Pancreas (tissue), 10 donors: Measurements from ENCODE around the gene LRRC3. TPM values are rescaled to one million over a fixed set of nuclear protein-coding genes. Genes with fewer than 3 reads are reported as not detected.

ENCODE experiments used
- ATAC-seq, 4 donors: fragments of 200-7000 bp; cut with Tn5 transposase; one replicate each; pipeline versions ENCODE4 v1.8.0 to v1.9.1; 2020; ENCODE audit warnings: mild to moderate bottlenecking in 4 of 4, moderate library complexity in 4 of 4
- DNase-seq, 6 donors: peaks; one replicate each; pipeline ENCODE4 v3.0.0-alpha.2; 2020
- FAIRE-seq: peaks from 2 replicates; lab custom pipeline; 2012; peaks lifted over from hg19 to GRCh38; lab: Jason Lieb, UNC
- H3K27ac ChIP-seq, 4 donors: fragments of 200-600 bp; sonication (generic); 1 replicate in 3 of 4; 2 replicates in 1 of 4; pipeline versions ENCODE4 v1.5.0 to v1.8.0; 2020
- H3K27me3 ChIP-seq, 4 donors: fragments of 200-600 bp; one replicate each; pipeline ENCODE4 v1.8.0; 2021
- H3K36me3 ChIP-seq, 3 donors: fragments of 200-600 bp; sonication (generic) in 1 of 3; one replicate each; pipeline versions ENCODE4 v1.5.0 to v1.8.0; 2020 to 2021
- H3K4me1 ChIP-seq, 3 donors: fragments of 200-600 bp; one replicate each; pipeline ENCODE4 v1.8.0; 2021
- H3K4me3 ChIP-seq, 4 donors: fragments of 200-600 bp; sonication (generic) in 2 of 4; one replicate each; pipeline versions ENCODE4 v1.5.0 to v1.8.0; 2020 to 2021
- H3K9me3 ChIP-seq, 4 donors: fragments of 200-600 bp; one replicate each; pipeline ENCODE4 v1.8.0; 2021
- WGBS, 2 donors: extraction: QIAGEN DNeasy Blood & Tissue Kit; methylation state at CpG; one replicate each; pipeline ENCODE4 v1.1.7; 2013; 5-methylcytosine and 5-hydroxymethylcytosine counted together
- intact Hi-C, 3 donors: fragments of 100-400 bp; cut with DNase I; formaldehyde crosslinking; loops; one replicate each; pipeline versions ENCODE4 v1.11.1 to v1.14.2; 2022
- polyA plus RNA-seq, 2 donors: library from polyadenylated mRNA; stranded (reverse); fragments of 200-250 nt; gene quantifications; one replicate each; pipeline ENCODE4 v1.2.3, GENCODE V29; 2013
- total RNA-seq, 6 donors: library from RNA; stranded (reverse); fragmentation: NEBNext Ultra II Directional in 4 of 6; extraction: Animal tissue kit (Norgen Biotek cat#: 25700) in 4 of 6; gene quantifications; one replicate each; pipeline versions ENCODE4 v1.2.1 to v1.2.4, GENCODE V29; 2021 to 2023
- TF ChIP-seq, protein P1 (sequence below), 4 donors: fragments of 200-600 bp; sonication (generic) in 3 of 4; IDR thresholded peaks; one replicate each; pipeline versions ENCODE4 v1.5.0 to v1.8.0; 2021; ENCODE audit warnings: antibody characterized with exemption in 4 of 4
- donor health status: healthy with polysubstance abuse.
- donor health status: DM: no; HTN: no; CAD: no; lungs with moderate emphysema.
- donor health status: DM: no; HTN: no; CAD: no.
- donor health status: control.
- donor health status: control.
- donor health status: Bipolar disorder and iron deficiency.
- donor health status: DM: yes; HTN: yes; CAD: no.
- donor health status: DM: no; HTN: no; CAD: no.
- donor health status: DM: no; HTN: no; CAD: no.
- donor health status: DM: yes; HTN: yes; CAD: no.

The LRRC3 gene
- total and polyA plus RNA-seq, 8 donors = 0.35 to 1.7 (median 0.47) TPM

DNA sequence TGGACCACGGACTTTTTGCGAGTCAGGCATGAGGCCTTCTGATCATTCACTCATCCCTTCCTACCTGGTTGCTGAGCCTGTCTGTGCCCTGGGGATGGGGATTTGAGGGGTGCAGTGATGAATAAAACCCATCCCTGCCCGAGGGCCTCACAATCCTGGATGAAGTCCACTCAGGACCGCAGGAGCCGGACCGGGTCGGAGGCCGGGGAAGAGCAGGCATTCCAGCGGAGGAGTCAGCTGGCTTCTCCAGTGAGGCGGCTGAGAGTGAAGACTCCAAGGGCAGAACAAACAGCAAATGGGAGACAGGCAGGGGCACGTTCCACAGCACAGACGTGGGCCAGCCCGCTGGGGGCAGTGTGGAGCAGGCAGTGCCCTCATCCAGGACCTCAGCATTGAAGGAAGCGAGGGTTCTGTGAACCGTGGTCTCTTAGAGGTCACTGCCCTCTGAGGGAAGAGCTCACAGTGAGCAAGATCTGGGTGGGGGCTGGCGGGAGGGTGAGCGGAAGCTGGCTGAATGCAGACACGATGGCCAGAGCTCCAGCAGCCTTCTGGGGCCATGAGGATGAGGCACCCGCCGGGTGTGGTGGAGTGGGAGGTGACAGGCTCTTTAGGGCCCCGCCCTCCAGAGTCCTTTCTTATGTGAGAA, 10.9 kb upstream of the LRRC3 start:
- no peak overlapping the region for H3K4me3 ChIP-seq
- H3K36me3 ChIP-seq = no peaks in the 10 kb centered on the region
- no peaks in the 10 kb centered on the region for H3K27me3 ChIP-seq
- intact Hi-C loops = no loop called here
- peak in 1 of 4 donors; percentile 19 for ATAC-seq
- WGBS, 2 donors = 67 to 71% methylated on average over 21 of the region's 21 CpGs
- DNase-seq = no peak
- TF ChIP-seq, protein P1, sequence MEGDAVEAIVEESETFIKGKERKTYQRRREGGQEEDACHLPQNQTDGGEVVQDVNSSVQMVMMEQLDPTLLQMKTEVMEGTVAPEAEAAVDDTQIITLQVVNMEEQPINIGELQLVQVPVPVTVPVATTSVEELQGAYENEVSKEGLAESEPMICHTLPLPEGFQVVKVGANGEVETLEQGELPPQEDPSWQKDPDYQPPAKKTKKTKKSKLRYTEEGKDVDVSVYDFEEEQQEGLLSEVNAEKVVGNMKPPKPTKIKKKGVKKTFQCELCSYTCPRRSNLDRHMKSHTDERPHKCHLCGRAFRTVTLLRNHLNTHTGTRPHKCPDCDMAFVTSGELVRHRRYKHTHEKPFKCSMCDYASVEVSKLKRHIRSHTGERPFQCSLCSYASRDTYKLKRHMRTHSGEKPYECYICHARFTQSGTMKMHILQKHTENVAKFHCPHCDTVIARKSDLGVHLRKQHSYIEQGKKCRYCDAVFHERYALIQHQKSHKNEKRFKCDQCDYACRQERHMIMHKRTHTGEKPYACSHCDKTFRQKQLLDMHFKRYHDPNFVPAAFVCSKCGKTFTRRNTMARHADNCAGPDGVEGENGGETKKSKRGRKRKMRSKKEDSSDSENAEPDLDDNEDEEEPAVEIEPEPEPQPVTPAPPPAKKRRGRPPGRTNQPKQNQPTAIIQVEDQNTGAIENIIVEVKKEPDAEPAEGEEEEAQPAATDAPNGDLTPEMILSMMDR (IDR thresholded peaks at IDR 0.05) = no peak
- FAIRE-seq = no peak
- no peak overlapping the region for H3K27ac ChIP-seq
- H3K9me3 ChIP-seq = no peaks in the 10 kb centered on the region
- H3K4me1 ChIP-seq = no peaks in the 10 kb centered on the region

DNA sequence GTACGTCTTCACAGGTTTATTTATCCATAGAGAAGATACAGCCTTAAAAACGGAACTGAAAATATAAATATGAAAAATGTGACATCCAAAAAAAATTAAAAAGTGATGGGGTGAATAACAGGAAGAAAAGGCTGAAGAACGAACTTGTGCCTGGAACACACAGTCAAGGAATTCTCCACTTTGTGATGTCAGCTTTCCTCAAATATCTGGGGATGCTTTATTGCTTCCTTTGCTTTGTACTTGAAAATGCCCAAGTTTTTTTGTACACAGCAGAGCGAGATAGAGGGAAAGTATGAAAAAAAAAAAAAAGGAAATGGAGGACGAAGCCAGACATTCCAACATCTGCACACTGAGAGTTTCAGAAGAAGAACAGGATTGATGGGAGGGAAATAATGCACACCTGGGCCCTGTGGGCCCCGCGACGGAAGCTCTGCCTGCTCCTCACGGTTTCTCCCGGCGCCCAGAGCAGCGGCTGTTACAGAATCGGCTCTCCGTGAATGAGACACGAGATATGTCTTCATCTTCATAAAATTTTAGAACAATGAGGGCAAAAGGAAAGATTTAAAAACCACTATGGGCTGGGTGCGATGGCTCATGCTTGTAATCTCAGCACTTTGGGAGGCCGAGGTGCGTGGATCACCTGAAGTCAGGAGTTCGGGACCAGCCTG, 10.0 kb upstream of the LRRC3 start:
- TF ChIP-seq, protein P1 (IDR thresholded peaks at IDR 0.05) = no peak
- FAIRE-seq (no peak), DNase-seq (no peak), ATAC-seq (no peak)
- 71 to 84% methylated on average over 19 of the region's 19 CpGs for WGBS, 2 donors
- H3K27ac ChIP-seq = no peak overlapping the region
- H3K36me3 ChIP-seq = no peaks in the 10 kb centered on the region
- intact Hi-C loops = no loop called here
- H3K9me3 ChIP-seq = no peaks in the 10 kb centered on the region
- H3K4me1 ChIP-seq = no peaks in the 10 kb centered on the region
- H3K27me3 ChIP-seq = no peaks in the 10 kb centered on the region
- no peak overlapping the region for H3K4me3 ChIP-seq

DNA sequence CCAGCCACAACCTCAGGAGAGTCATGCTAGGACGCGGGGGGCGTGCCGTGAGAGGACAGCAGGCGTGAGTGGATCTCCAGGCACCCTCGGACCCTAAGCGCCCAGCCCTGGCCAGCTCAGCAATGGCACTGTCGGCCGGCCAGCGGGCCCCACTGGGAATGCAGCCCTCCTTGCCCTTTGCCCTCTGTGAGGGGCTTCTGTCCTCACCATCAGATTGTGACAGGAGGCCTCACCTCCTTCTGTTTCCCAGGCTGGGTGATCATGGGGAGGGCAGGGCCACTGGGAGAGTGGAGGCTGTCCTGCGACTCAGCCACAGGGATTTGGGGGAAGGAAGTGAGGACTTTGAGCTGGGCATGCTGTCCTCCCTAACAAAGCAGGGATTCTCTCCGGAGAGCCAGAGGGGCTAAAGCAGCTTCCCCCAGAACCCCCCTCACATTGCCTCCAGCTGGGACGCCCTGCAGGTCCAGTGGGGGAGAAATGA, 6.6 kb upstream of the LRRC3 start:
- TF ChIP-seq, protein P1 (IDR thresholded peaks at IDR 0.05) = no peak
- no peaks in the 10 kb centered on the region for H3K36me3 ChIP-seq
- H3K27me3 ChIP-seq = no peaks in the 10 kb centered on the region
- no peak overlapping the region for H3K4me3 ChIP-seq
- intact Hi-C loops = no loop called here
- FAIRE-seq (no peak), DNase-seq (no peak), ATAC-seq (no peak)
- 34 to 45% methylated on average over 13 of the region's 13 CpGs for WGBS, 2 donors
- H3K27ac ChIP-seq = no peak overlapping the region
- no peaks in the 10 kb centered on the region for H3K9me3 ChIP-seq
- no peaks in the 10 kb centered on the region for H3K4me1 ChIP-seq

DNA sequence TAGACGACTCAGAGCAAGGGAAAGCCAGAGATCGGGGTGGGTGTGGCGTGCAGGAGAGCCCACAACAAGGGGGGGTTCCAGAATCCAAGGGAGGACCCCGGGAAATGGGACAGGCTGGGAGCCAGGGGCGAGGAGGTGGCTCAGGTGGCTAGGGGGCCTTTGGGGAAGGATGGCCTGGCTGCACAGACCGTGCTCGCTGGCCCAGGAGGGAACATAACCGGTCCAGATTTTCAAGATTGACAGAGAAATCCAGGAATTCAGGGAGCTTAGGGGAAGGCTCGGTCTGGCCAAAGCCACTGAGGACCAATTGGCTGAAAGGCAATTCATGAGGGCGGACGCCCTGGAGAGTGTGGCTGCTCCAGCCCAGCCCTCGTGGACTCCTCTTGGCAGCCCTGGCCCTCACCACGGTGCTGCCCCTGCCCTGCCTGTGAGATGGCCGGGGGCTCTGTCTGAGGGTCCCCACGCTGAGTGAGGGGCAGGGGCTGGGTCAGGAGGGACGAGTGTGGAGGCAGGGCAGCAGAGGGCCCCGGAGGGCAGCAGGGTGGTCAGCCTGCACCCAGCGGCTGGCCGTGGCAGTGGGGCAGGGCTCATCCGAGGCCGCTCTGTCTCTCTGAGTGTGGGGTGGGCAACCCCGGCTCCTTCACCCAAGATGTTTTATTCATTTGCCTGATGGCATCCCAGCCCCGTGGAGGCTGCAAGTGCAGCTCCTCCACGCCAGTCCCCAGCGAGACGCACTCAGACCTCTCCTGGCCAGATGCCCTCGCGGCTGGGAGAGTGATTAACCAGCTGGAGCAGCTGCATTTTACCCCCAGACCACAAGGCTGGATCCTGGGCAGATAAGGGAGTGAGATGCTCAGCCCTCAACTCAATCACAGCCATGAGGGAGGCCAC, 5.6 kb upstream of the LRRC3 start:
- no peaks in the 10 kb centered on the region for H3K27me3 ChIP-seq
- FAIRE-seq (no peak), DNase-seq (peak in 1 of 6 donors; percentile 62), ATAC-seq (no peak)
- no peaks in the 10 kb centered on the region for H3K36me3 ChIP-seq
- 38 to 46% methylated on average over 27 to 28 of the region's 28 CpGs for WGBS, 2 donors
- no peak overlapping the region for H3K4me3 ChIP-seq
- intact Hi-C loops = no loop called here
- no peak overlapping the region for H3K27ac ChIP-seq
- no peaks in the 10 kb centered on the region for H3K9me3 ChIP-seq
- H3K4me1 ChIP-seq = no peaks in the 10 kb centered on the region
- TF ChIP-seq, protein P1 (IDR thresholded peaks at IDR 0.05) = no peak
